Gastrocnemius medialis (tissue), 4 donors: ENCODE measurements around the gene MRPL43.

ENCODE experiments used
- CTCF ChIP-seq, 5 experiments: fragments of 450-650 bp in 3 of 5; fragments of 200-600 bp in 2 of 5; sonication (generic) in 2 of 5; IDR thresholded peaks in 4 of 5; conservative IDR thresholded peaks in 1 of 5; 1 replicate in 4 of 5; 2 replicates in 1 of 5; pipeline ENCODE4 v1.5.1; 2016 to 2019; ENCODE audit warnings: antibody characterized with exemption in 5 of 5, mild to moderate bottlenecking in 3 of 5, moderate library complexity in 3 of 5
- POLR2A ChIP-seq, 2 donors: fragments of 450-650 bp; IDR thresholded peaks; one replicate each; pipeline ENCODE4 v1.6.1; 2017; ENCODE audit warnings: antibody characterized with exemption in 2 of 2, mild to moderate bottlenecking in 2 of 2, moderate library complexity in 2 of 2

DNA sequence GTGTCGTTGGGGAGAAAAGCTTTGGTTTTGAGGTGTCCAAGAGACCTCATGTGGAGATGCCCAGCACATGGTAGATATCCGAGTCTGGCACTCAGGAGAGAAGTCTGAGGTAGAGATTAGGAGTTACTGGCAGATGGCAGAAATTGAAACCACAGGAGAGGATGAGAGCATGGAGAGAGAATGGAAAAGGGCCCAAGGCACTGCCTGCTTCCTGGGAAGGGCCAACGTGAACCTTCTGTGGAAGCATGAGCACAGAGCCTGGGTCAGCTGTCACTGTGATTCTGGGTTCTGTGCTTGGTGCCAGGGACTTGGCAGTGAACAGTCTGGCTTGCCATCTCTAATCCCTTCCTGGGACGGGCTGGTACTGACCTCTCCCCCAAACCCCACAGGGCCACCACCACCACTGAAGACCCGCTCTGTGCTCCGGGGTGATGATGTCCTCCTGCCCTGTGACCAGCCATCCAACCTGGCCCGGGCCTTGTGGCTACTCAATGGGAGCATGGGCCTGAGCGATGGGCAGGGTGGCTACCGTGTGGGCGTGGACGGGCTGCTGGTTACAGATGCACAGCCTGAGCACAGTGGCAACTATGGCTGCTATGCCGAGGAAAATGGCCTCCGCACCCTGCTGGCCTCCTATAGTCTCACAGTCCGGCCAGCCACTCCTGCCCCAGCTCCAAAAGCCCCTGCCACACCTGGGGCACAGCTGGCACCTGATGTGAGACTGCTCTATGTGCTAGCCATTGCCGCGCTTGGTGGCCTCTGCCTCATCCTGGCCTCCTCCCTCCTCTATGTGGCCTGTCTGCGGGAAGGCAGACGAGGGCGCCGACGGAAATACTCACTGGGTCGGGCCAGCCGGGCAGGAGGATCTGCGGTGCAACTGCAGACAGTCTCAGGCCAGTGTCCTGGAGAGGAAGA, 4.1 kb downstream of the MRPL43 start:
- TF ChIP-seq CTCF (IDR thresholded peaks at IDR 0.05 in 4 of 5, conservative IDR thresholded peaks at IDR 0.05 in 1 of 5) (no peak), POLR2A (IDR thresholded peaks at IDR 0.05) (no peak)
